Transverse colon (tissue), 4 donors: ENCODE results near the gene ZFAND3.

Source experiments
- CTCF ChIP-seq, 5 experiments: fragments of 200-600 bp in 3 of 5; fragments of 450-650 bp in 2 of 5; sonication (generic) in 3 of 5; IDR thresholded peaks; 1 replicate in 2 of 5; 2 replicates in 3 of 5; pipeline ENCODE4 v1.5.1; 2016 to 2017; ENCODE audit warnings: antibody characterized with exemption in 5 of 5, inconsistent platforms in 3 of 5, mild to moderate bottlenecking in 2 of 5, moderate library complexity in 1 of 5
- EP300 ChIP-seq: sonication (generic); formaldehyde crosslinking; IDR thresholded peaks from one replicate; pipeline ENCODE4 v1.6.1; 2017; ENCODE audit warnings: antibody characterized with exemption, low read depth
- POLR2A ChIP-seq: fragments of 450-650 bp; IDR thresholded peaks from one replicate; pipeline ENCODE4 v1.6.1; 2016; ENCODE audit warnings: antibody characterized with exemption, mild to moderate bottlenecking, moderate library complexity
- POLR2AphosphoS5 ChIP-seq, 3 donors: sonication (generic); formaldehyde crosslinking; IDR thresholded peaks; one replicate each; pipeline ENCODE4 v1.6.1; 2016; ENCODE audit warnings: antibody characterized with exemption in 3 of 3

- TF ChIP-seq CTCF (IDR thresholded peaks at IDR 0.05) (no peak), POLR2A (no peak), EP300 (no peak), POLR2AphosphoS5 (IDR thresholded peaks at IDR 0.05) (no peak)
Measured at GRCh38 chr6:37981626-37982025, 162.1 kb downstream of the ZFAND3 start.
